PC-9 (cell line): Measurements from ENCODE around the gene BMPR1B. TPM values are rescaled to one million over a fixed set of nuclear protein-coding genes. Genes with fewer than 3 reads are reported as not detected.

Experiments
- Bru-seq: library from RNA; stranded (reverse); fragments of 400-500 nt; gene quantifications from one replicate; lab custom pipeline; 2021; lab: Mats Ljungman, UMichigan
- BruChase-seq, 2 experiments: library from RNA; stranded (reverse); fragments of 400-500 nt; gene quantifications; one replicate each; lab custom pipeline; 2021; lab: Mats Ljungman, UMichigan
- BruUV-seq: library from RNA; stranded (reverse); fragments of 400-500 nt; replicated peaks from 2 replicates; lab custom pipeline; 2021; lab: Mats Ljungman, UMichigan
- CTCF ChIA-PET: fragments of 300-600 bp; sonication (Branson Sonifier 250); formaldehyde crosslinking; loops from one replicate; lab custom pipeline; 2022; ENCODE audit warnings: antibody characterized with exemption; lab: Charles Lee
- POLR2A ChIA-PET: fragments of 300-600 bp; sonication (Branson Sonifier 250); formaldehyde crosslinking; loops from one replicate; lab custom pipeline; 2022; ENCODE audit warnings: antibody characterized with exemption; ENCODE audit not compliant: unreplicated experiment; lab: Charles Lee
- DNase-seq, 2 experiments: peaks; one replicate each; pipeline versions ENCODE4 v3.0.0 to v3.0.0-alpha.2; 2015 to 2022; ENCODE audit warnings: mixed read lengths in 1 of 2
- H2AFZ ChIP-seq: fragments of 200-600 bp; sonication (generic); 2 replicates; pipeline ENCODE4 v1.8.1; 2017; ENCODE audit warnings: antibody characterized with exemption
- H3F3A ChIP-seq: fragments of 200-600 bp; sonication (generic); 2 replicates; pipeline ENCODE4 v1.8.1; 2017; ENCODE audit warnings: antibody characterized with exemption, mild to moderate bottlenecking, low read depth; ENCODE audit not compliant: insufficient read depth
- H3K27ac ChIP-seq: fragments of 200-600 bp; sonication (generic); 2 replicates; pipeline ENCODE4 v1.6.1; 2016; ENCODE audit warnings: mixed run types
- H3K27me3 ChIP-seq: fragments of 200-600 bp; sonication (generic); 2 replicates; pipeline ENCODE4 v1.6.1; 2016; ENCODE audit warnings: low read depth, mixed run types; ENCODE audit not compliant: insufficient read depth
- H3K36me3 ChIP-seq: fragments of 200-600 bp; sonication (generic); 2 replicates; pipeline ENCODE4 v1.6.1; 2016; ENCODE audit warnings: low read depth, mixed run types
- H3K4me1 ChIP-seq: fragments of 200-600 bp; sonication (generic); replicated peaks from 2 replicates; pipeline ENCODE4 v1.6.1; 2016; ENCODE audit warnings: mixed run types; ENCODE audit not compliant: insufficient read depth
- H3K4me2 ChIP-seq: fragments of 200-600 bp; sonication (generic); 2 replicates; pipeline ENCODE4 v1.6.1; 2017; ENCODE audit warnings: mixed run types
- H3K4me3 ChIP-seq: fragments of 200-600 bp; sonication (generic); 2 replicates; pipeline ENCODE4 v1.6.1; 2016; ENCODE audit warnings: mixed run types
- H3K79me2 ChIP-seq: fragments of 200-600 bp; sonication (generic); 2 replicates; pipeline ENCODE4 v1.6.1; 2017; ENCODE audit warnings: low read depth, mixed run types
- H3K9me2 ChIP-seq: fragments of 200-600 bp; sonication (generic); 2 replicates; pipeline ENCODE4 v1.8.1; 2017; ENCODE audit warnings: mild to moderate bottlenecking; ENCODE audit not compliant: insufficient read depth
- H3K9me3 ChIP-seq: fragments of 200-600 bp; sonication (generic); 2 replicates; pipeline ENCODE4 v1.8.1; 2016; ENCODE audit warnings: low read depth; ENCODE audit not compliant: insufficient read depth
- H4K20me1 ChIP-seq: fragments of 200-600 bp; sonication (generic); 2 replicates; pipeline ENCODE4 v1.8.1; 2017; ENCODE audit not compliant: insufficient read depth
- EZH2 ChIP-seq: fragments of 200-600 bp; sonication (generic); IDR thresholded peaks from 2 replicates; pipeline ENCODE4 v1.8.0; 2017; ENCODE audit warnings: antibody characterized with exemption, low read depth
- intact Hi-C: fragments of 100-400 bp; cut with micrococcal nuclease; formaldehyde crosslinking; loops from one replicate; pipeline ENCODE4 v1.10.0; 2022; ENCODE audit not compliant: unreplicated experiment
- long read RNA-seq: library from polyadenylated mRNA; stranded (forward); transcript quantifications from one replicate; pipeline ENCODE4 v2.0.0, GENCODE V29; 2022
- total RNA-seq: library from RNA; stranded (reverse); gene quantifications from 2 replicates; pipeline ENCODE4 v1.2.3, GENCODE V29; 2021
- TF ChIP-seq, protein P1 (sequence below): fragments of 200-600 bp; sonication (generic); conservative IDR thresholded peaks from 2 replicates; pipeline ENCODE4 v1.6.1; 2017; ENCODE audit warnings: mixed run types, antibody characterized with exemption, mild to moderate bottlenecking, moderate library complexity

Gene BMPR1B
- total RNA-seq, result 1.1 and 3.2 TPM in 2 replicates
- percentile 35 among the genes with signal in this experiment for Bru-seq, nascent RNA
- percentile 40 among the genes with signal in this experiment for BruChase-seq, experiment 1, labeled RNA remaining after a 2-hour chase
- BruChase-seq, experiment 2, labeled RNA remaining after a 6-hour chase, result percentile 25 among the genes with signal in this experiment
- long read RNA-seq, result 0 reads

DNA sequence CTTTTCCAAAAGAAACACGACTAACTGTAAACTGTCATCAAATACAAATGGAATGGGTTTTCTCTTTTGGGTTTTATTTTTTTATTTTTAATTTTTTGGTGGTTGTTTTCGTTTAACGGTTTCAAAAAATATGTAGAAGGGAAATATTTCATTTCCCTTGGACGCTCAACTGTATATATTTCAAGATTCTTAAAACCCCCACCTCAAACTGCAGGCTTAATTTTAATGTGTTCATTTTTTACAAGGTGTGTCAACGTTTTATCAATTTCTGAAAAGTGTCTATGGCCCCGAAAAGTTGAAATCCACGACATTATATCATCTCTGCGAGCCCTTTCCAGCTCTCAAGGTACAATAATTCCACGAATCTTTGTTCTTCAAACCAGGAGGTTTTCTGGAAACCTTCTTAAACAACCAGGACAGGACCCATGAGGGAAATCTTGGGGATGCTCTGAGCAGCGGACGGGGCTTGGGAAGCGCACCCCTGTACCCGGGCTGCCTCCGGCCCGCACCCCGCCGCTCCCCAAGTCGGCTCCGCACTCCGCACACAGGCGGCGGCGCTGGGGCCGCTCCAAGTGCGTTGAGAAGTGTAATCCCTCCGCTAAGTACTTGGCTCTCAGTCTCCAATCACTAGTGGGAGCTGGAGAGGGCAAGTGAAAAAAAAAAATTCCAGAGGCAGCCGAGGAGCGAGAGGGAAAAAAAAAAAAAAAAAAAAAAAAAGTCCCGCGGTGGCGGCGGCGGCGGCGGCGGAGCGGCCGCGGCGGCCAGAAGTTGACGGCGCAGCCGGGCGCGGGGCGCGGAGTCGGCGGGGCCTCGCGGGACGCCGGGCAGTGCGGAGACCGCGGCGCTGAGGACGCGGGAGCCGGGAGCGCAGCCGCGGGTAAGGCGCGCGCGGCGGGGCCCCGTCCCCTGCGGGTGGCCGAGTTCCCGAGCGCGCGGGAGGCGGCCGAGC, at the start of gene BMPR1B:
Gene BMPR1B, plus strand, starts transcription at position 764 of the 949 bp plus-strand sequence. CDS start 346,470 bp downstream, outside the sequence.
- H3F3A ChIP-seq, result no peaks in the 10 kb centered on the region
- 0 out of 2 replicates have a peak, but pooled peaks cover 4% of the 10 kb centered on the region for H3K4me1 ChIP-seq
- H3K9me3 ChIP-seq, result no peaks in the 10 kb centered on the region
- H3K4me2 ChIP-seq, result peak within 1 kb of the TSS; percentile 82
- peak in 1 of 2 experiments; percentile 34 for DNase-seq
- H3K36me3 ChIP-seq, result no peaks in the 10 kb centered on the region
- H3K9me2 ChIP-seq, result no peaks in the 10 kb centered on the region
- H3K27me3 ChIP-seq, result peaks cover 11% of the 10 kb centered on the region
- peak within 1 kb of the TSS; percentile 57 for H3K4me3 ChIP-seq
- H4K20me1 ChIP-seq, result no peaks in the 10 kb centered on the region
- ChIA-PET CTCF (no interaction called here), POLR2A (no interaction called here)
- TF ChIP-seq, protein P1, sequence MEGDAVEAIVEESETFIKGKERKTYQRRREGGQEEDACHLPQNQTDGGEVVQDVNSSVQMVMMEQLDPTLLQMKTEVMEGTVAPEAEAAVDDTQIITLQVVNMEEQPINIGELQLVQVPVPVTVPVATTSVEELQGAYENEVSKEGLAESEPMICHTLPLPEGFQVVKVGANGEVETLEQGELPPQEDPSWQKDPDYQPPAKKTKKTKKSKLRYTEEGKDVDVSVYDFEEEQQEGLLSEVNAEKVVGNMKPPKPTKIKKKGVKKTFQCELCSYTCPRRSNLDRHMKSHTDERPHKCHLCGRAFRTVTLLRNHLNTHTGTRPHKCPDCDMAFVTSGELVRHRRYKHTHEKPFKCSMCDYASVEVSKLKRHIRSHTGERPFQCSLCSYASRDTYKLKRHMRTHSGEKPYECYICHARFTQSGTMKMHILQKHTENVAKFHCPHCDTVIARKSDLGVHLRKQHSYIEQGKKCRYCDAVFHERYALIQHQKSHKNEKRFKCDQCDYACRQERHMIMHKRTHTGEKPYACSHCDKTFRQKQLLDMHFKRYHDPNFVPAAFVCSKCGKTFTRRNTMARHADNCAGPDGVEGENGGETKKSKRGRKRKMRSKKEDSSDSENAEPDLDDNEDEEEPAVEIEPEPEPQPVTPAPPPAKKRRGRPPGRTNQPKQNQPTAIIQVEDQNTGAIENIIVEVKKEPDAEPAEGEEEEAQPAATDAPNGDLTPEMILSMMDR, result no peak; the same call in 1 of the 2 replicates
- TF ChIP-seq EZH2, result peak; percentile 49; the same call in 1 of the 2 replicates
- H2AFZ ChIP-seq, result peak within 1 kb of the TSS; percentile 74
- no TSS peak for BruUV-seq
- no peaks in the 10 kb centered on the region for H3K79me2 ChIP-seq
- intact Hi-C loops, result loop anchor here (5.0 to 10.0 kb wide), 3 partner anchors 67 to 340 kb away; no protein-coding TSS in a partner anchor
- H3K27ac ChIP-seq, result no peak within 1 kb of the TSS

DNA sequence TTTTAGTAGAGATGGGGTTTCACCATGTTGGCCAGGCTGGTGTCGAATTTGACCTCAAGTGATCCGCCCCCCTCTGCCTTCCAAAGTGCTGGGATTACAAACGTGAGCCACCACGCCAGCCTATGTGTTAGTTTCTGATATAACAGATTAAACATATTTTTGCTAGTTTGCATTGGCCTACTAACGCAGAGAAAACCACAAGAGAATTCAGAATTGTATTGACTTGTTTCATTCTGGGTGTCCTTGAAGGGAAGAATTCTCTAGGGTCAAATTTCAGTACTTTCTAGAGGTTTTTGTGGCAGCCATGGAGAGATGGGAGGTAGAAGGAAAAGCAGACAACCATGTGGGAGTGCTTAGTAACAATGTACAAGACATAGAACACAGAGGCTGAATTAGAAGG, 46.1 kb upstream of the BMPR1B start:
- Histone ChIP-seq H3K4me3 (no peak overlapping the region), H3K27ac (no peak overlapping the region), H3K4me1 (no peaks in the 10 kb centered on the region), H4K20me1 (no peaks in the 10 kb centered on the region), H3K79me2 (no peaks in the 10 kb centered on the region), H3K9me3 (no peaks in the 10 kb centered on the region), H3K9me2 (no peaks in the 10 kb centered on the region), H2AFZ (no peak overlapping the region), H3F3A (no peaks in the 10 kb centered on the region), H3K27me3 (no peaks in the 10 kb centered on the region), H3K4me2 (no peak overlapping the region), H3K36me3 (no peaks in the 10 kb centered on the region)
- BruUV-seq, result no TSS peak
- ChIA-PET CTCF (no interaction called here), POLR2A (no interaction called here)
- intact Hi-C loops, result no loop called here
- TF ChIP-seq EZH2, result no peak
- TF ChIP-seq, protein P1, result no peak
- no peak for DNase-seq

DNA sequence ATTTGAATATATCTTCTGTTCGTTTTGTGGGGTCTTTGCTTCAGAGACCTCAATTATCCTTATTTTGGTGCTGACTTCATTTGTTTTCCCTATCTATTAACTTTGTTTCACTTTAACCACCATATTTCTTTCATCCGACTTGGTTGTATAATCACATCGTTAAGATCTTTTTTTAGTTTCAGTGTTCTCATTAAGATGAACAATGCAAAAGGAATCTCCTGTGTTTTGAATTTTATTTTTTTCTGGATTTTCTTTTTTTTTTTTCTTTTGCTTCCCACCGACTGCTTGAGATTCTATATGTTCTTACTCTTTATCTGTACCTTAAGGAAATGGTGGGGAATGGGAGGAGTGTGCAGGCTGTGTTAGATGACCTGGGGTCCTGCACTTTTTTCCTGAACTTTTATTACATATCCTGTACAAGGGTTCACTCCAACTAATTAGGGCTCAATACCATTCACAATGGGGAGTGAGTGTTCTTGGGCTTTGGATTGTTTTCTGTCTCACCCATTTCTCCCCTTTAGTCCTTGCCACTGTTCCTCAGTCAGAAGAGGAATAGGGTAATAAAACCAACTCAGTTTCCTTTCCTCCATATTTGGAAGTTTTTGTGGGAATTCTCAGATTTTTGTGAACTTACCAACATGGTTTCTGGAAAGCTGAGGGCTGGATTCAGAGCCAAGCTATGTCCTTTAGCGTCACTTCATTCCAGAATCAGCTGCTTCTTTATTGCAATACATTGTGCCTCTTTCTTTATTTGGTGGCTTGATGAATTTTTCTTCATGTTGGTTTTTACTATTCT, 43.2 kb upstream of the BMPR1B start:
- Histone ChIP-seq H2AFZ (no peak overlapping the region), H3K79me2 (no peaks in the 10 kb centered on the region), H3K4me2 (no peak overlapping the region), H3K4me3 (no peak overlapping the region), H3K9me2 (no peaks in the 10 kb centered on the region), H3K36me3 (no peaks in the 10 kb centered on the region), H3K27ac (no peak overlapping the region), H4K20me1 (no peaks in the 10 kb centered on the region), H3K27me3 (no peaks in the 10 kb centered on the region), H3K4me1 (no peaks in the 10 kb centered on the region), H3K9me3 (no peaks in the 10 kb centered on the region), H3F3A (no peaks in the 10 kb centered on the region)
- no peak for DNase-seq
- TF ChIP-seq, protein P1, result no peak
- TF ChIP-seq EZH2, result no peak
- CTCF ChIA-PET, result no interaction called here
- intact Hi-C loops, result no loop called here
- POLR2A ChIA-PET, result no interaction called here
- no TSS peak for BruUV-seq
